Activated CD8-positive, alpha-beta memory T cell treated with anti-CD3 and anti-CD28 coated beads, Interleukin-2, amount 50 U/mL, for 4 hours (primary cell): ENCODE measurements around the gene ACTRT2.

Experiments
- DNase-seq: peaks from one replicate; pipeline ENCODE4 v3.0.0-alpha.2; 2020

ACTRT2 gene

GRCh38 chr1:2983706-2984398, 37.4 kb upstream of the ACTRT2 start:
- DNase-seq = no peak

GRCh38 chr1:2984399-2985061, 36.7 kb upstream of the ACTRT2 start:
- DNase-seq = no peak

- no peak for DNase-seq
Measured at GRCh38 chr1:2985067-2985561, 36.2 kb upstream of the ACTRT2 start.

- DNase-seq = no peak
Measured at GRCh38 chr1:2985694-2986548, 35.3 kb upstream of the ACTRT2 start.

GRCh38 chr1:2986549-2987305, 34.5 kb upstream of the ACTRT2 start:
- DNase-seq = no peak

- no peak for DNase-seq
Measured at GRCh38 chr1:2987773-2988172, 33.5 kb upstream of the ACTRT2 start.

GRCh38 chr1:2988256-2988655, 33.0 kb upstream of the ACTRT2 start:
- DNase-seq = no peak

GRCh38 chr1:2989185-2989584, 32.1 kb upstream of the ACTRT2 start:
- DNase-seq = no peak

- DNase-seq = peak; percentile 10
Measured at GRCh38 chr1:2989976-2990375, 31.3 kb upstream of the ACTRT2 start.

- DNase-seq = peak; percentile 6
Measured at GRCh38 chr1:2990376-2991115, 30.7 kb upstream of the ACTRT2 start.

GRCh38 chr1:2991753-2992495, 29.3 kb upstream of the ACTRT2 start:
- no peak for DNase-seq

- no peak for DNase-seq
Measured at GRCh38 chr1:2998503-2999100, 22.7 kb upstream of the ACTRT2 start.

- DNase-seq = no peak
Measured at GRCh38 chr1:2999138-2999537, 22.1 kb upstream of the ACTRT2 start.

- DNase-seq = no peak
Measured at GRCh38 chr1:2999571-2999970, 21.7 kb upstream of the ACTRT2 start.

GRCh38 chr1:3000214-3000613, 21.1 kb upstream of the ACTRT2 start:
- DNase-seq = no peak

GRCh38 chr1:3000671-3001470, 20.4 kb upstream of the ACTRT2 start:
- DNase-seq = no peak

GRCh38 chr1:3001471-3002348, 19.6 kb upstream of the ACTRT2 start:
- DNase-seq = no peak

- peak; percentile 8 for DNase-seq
Measured at GRCh38 chr1:3002349-3003038, 18.8 kb upstream of the ACTRT2 start.
